ENCODE data around the gene NIPAL3.

Gene NIPAL3

DNA sequence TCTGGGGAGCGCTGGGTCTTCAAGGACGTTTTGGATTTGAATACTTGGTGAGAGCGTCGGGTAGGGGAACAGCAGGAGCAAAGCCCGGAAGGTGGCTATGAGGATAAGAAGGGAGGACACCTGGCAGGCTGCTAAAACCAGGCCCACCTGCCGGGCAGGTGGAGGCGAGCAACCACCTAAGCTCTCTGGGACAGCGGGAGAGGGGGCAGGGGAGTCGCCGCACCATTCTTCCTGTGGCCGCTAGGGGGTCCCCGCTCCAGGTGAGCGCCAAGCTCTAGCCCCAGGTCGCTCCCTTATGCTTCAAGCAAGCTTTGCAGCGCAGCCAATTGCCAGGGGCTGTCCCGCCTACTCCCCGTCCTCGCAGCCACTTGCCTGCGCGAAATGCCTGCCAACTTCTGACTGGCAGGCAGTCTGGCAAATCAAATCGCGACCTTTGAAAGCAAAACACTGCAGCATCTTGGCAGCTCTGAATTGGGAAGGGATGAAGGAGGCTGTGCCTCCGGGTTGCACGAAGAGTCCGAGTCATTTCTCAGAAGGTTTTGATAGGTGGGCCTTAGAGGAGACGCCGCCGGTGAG is at the start of gene NIPAL3:
Gene NIPAL3 (plus strand): TSS at position 469 of the 576 bp plus-strand sequence. CDS start 3,746 bp downstream, outside the sequence.
- peak; percentile 99 for DNase-seq

DNA sequence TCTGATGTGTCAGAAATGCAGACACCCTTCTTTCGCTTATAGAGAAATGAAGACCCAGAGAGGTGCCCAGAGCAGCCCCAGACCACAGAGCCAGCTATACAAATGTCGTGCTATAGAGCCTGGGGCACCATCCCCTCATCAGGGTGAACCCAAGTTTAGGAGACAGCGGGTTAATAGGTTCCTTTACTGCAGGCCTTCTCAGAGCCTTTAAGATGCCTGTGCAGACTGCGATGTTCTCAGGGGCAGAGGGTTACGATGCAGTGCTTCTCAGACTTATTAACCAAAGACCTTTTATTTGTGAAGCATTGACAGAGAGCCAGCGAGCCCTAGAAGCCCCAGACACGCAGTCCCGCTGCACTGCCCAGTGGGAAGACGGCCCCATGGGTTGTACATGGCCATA is 48.9 kb upstream of the NIPAL3 start:
- DNase-seq: no peak

DNA sequence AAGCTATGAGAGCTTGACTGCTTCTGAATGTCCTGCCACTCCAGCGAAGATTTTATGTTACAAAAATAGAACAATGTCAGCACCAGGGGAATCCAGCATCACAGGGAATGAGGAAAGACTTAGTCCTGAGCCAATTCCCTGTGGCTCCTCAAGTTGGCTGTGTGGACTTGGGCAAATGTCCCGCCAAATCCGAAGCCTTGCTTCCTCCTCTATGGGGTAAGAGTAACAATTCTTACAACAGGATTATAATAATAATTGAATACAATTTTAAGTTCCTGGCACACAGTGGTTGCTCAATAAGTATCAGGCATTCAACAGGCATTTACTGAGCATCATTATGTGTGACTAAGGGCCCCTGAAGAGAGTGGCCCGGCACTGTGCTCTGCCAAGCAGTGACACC is 46.4 kb upstream of the NIPAL3 start:
- DNase-seq: no peak

DNA sequence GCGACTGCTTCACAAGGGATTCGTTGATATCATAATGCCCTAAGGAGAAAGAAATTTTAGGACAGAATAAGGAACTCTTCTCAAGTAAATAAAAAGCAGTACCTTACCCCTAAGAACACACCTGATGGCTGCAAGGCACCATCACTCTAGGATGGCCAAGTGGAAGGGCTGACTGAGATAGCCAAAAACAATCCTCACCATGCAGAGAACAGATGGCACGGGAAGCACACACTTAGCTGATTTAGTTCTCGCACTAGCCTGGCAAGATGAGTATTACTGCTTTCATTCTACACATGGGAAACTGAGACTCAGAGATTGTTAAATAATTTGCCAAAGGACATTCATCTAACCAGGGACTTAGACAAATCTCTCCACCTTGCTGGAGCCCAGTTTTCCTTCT is 45.8 kb upstream of the NIPAL3 start:
- DNase-seq: no peak

DNA sequence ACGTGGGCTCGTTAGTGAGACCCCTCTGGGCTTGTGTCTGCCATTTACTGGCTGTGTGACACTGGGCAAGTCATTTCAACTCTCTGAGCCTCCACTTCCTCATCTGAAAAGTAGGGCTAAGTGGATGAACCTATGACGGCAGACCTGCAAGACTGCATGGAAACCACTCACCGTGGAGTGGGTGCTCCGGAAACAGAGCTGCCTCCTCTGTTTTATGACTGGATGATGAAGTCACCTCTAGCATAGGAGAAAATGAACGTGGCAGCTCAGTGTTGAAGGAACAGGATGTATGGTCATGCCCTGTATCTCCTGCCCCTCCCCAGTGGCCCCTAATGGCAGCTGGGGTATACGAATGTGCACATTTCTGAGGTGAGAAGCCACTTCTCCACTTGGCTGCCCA is 42.6 kb upstream of the NIPAL3 start:
- no peak for DNase-seq

DNA sequence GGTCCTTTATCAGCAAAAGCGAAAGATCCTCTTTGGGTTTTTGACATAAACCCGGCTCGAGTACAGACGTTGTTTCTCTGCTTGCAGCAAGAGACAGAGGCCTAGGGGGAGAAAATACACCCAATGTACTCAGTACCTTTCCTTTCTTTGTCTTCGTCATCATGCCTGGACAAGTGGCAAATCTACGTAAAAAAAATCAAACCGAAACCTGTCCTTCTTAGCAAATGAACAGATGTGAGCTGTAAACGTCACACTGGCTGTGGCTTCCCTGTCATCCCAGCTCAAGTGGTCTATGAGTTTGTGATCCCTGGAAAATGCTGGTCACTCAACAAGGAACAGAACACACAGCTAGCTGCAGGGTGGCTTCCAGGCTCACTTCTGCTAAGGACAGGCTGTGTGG is 41.9 kb upstream of the NIPAL3 start:
- no peak for DNase-seq

DNA sequence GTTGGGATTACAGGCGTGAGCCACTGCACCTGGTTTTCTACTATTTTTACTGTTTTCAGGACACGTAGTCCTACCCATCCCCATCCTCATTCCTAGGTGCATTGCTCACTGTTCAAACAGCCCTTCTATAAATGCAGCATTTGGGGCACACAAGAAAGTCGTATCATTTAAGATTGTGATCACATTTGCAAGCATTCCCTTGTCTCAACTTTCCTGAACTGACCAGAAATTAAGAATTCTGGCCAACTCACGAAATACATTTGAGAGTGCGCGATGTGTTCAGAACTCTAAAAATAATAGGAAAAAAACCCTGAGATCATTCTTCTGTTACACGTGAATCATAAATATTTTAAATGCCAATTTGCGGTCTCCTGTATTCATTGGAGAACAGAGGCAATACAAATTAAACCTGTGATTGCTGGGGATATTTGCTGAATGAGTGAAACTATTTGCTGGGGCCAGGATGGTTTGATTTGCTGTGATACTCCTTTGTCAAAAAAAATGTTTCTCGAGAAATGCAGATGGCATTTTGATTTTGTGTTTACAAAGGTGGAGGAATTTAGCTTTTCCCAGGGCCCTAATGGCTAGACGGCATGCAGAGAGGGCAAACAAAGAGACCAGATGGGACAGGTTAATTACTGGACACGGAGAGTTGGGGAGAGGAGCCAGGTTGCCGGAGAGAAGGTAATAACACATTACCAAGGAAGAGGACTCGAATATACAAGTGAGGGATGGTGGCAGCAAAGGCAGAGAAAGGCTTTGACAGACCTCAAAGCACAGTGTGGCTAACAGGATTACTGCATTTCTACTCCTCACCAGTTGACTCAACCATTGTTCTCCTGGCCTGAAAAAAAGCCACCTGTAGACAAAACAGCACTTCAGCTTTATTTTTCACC is 40.5 kb upstream of the NIPAL3 start:
- no peak for DNase-seq

- no peak for DNase-seq
Observed at GRCh38 chr1:24379733-24380315, 35.8 kb upstream of the NIPAL3 start.

DNA sequence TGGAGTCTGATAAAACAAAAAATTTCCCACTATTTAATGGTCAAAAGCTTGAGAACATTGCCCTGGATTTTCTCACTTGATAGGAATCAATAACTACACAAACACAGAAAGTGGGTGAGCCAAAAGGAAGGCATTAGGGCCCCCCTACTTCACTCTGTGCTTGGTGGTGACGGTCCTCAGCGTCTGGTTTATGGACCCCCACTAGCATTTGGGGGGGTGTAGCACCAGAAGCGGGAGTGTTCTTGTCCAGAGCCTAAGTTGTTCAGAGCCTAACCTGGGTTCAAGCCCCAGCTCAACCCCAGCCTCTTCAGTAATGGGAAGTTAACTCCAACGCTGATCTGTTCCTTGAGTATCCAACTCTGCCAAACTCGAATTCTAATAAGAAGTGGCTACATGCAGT is 35.1 kb upstream of the NIPAL3 start:
- DNase-seq: no peak

GRCh38 chr1:24381256-24381655 is 34.3 kb upstream of the NIPAL3 start:
- no peak for DNase-seq

DNA sequence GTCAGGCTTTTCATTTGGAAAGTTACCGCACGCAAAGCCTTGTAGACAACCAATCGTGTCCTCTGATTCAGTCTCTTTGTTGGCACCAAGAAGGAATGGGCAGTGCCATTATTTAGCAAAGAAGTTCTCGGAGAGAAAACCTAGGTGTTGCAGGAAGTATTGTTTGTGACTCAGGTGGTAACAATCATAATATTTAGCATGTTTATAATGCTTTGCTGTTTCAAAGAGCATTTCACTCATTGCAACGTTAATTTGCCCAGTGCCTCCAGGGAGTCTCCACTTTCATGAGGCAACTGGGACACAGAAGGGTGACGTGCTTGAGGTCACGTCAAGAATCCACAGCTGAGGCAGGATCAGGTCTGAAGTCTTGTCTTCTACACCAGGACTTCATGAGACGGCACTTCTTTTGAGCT is 33.4 kb upstream of the NIPAL3 start:
- no peak for DNase-seq

DNA sequence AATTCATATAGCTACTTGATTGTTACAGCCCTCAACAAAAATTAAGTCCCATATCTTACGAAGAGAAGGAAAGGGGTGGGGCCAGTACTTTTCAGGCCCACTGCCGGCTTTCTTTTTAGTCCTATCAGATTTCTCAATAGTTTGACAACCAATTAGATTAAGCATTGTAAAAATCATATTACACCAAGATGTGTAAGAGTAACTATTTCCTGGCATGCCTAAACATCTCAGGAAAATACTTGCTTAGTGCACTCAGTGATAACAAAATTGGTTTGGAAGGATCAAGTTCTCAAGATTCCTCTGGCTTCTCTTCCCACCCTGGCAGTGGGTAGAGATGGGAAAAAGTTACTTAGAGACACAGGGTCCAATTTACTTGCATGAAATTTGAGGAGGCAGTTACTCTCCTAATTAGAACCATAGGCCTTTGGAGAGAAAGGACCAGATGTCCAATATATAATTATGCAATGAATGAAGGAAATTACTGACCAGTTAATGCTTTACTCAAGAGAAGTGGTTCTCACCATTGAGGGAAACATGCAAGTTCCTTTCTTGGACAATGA is 32.1 kb upstream of the NIPAL3 start:
- DNase-seq: no peak

- no peak for DNase-seq
Observed at GRCh38 chr1:24384251-24385090, 31.1 kb upstream of the NIPAL3 start.

- no peak for DNase-seq
Observed at GRCh38 chr1:24385160-24385940, 30.3 kb upstream of the NIPAL3 start.

GRCh38 chr1:24386241-24386640 is 29.4 kb upstream of the NIPAL3 start:
- DNase-seq: no peak

DNA sequence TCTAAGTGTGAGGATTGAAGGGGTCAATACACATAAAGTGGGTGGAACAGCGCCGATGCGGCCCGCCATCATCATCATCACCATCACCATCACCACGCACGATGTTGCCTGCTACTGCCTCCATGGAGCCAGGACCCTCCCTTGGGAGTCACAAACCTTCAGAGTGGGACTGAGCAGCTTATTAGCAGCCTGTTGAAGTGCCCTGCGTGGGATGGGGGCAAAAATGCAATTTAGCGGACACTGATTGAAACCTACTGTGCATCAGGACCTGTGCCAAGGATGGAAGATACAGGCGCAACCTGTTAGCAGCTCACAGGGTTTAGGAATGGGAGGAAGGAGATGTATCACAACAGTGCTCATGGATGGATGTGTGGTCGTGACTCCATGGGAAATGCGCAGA is 28.7 kb upstream of the NIPAL3 start:
- DNase-seq: no peak

GRCh38 chr1:24387636-24388175 is 27.9 kb upstream of the NIPAL3 start:
- no peak for DNase-seq

GRCh38 chr1:24388331-24388885 is 27.2 kb upstream of the NIPAL3 start:
- no peak for DNase-seq

GRCh38 chr1:24389231-24389678 is 26.3 kb upstream of the NIPAL3 start:
- no peak for DNase-seq

GRCh38 chr1:24390924-24391782 is 24.4 kb upstream of the NIPAL3 start:
- peak; percentile 91 for DNase-seq
